Inferior parietal cortex (tissue), 1 donor: ENCODE results near the gene DPP4.
A peak's percentile ranks its signal among the peaks of the same experiment; 100 is the strongest.
"Not testable (repeated sequence)": the region's sequence is repeated elsewhere in the genome, so short reads cannot be mapped to it uniquely, and the experiment has no call there.

Experiments
- DNase-seq: peaks from one replicate; pipeline ENCODE4 v3.0.0-alpha.2; 2016; ENCODE audit errors: extremely low spot score

DPP4 gene

GRCh38 chr2:162057426-162057825 is 16.6 kb downstream of the DPP4 start:
- no peak for DNase-seq

GRCh38 chr2:162056796-162057399 is 17.1 kb downstream of the DPP4 start:
- no peak for DNase-seq

- no peak for DNase-seq
These were observed 20.2 kb downstream of the DPP4 start for GRCh38 chr2:162053808-162054155.

- DNase-seq: no peak
These were observed 20.8 kb downstream of the DPP4 start for GRCh38 chr2:162053066-162053807.

GRCh38 chr2:162050513-162050961 is 23.5 kb downstream of the DPP4 start:
- no peak for DNase-seq

- DNase-seq: not testable (repeated sequence)
These were observed 24.9 kb downstream of the DPP4 start for GRCh38 chr2:162049089-162049488.

GRCh38 chr2:162044586-162044985 is 29.4 kb downstream of the DPP4 start:
- no peak for DNase-seq

- no peak for DNase-seq
These were observed 30.9 kb downstream of the DPP4 start for GRCh38 chr2:162043132-162043531.

- no peak for DNase-seq
These were observed 32.5 kb downstream of the DPP4 start for GRCh38 chr2:162041485-162041884.

- DNase-seq: no peak
These were observed 35.3 kb downstream of the DPP4 start for GRCh38 chr2:162038725-162039124.

- DNase-seq: no peak
These were observed 36.1 kb downstream of the DPP4 start for GRCh38 chr2:162037886-162038285.

- DNase-seq: no peak
These were observed 36.8 kb downstream of the DPP4 start for GRCh38 chr2:162037028-162037795.

GRCh38 chr2:162035981-162036380 is 38.0 kb downstream of the DPP4 start:
- DNase-seq: no peak

- no peak for DNase-seq
These were observed 43.4 kb downstream of the DPP4 start for GRCh38 chr2:162030363-162031190.

- DNase-seq: peak; percentile 52
These were observed 44.6 kb downstream of the DPP4 start for GRCh38 chr2:162029287-162029901.

- DNase-seq: no peak
These were observed 45.5 kb downstream of the DPP4 start for GRCh38 chr2:162028511-162028910.

GRCh38 chr2:162025121-162025911 is 48.7 kb downstream of the DPP4 start:
- no peak for DNase-seq

- DNase-seq: no peak
These were observed 51.6 kb downstream of the DPP4 start for GRCh38 chr2:162022290-162022945.

- DNase-seq: no peak
These were observed 52.4 kb downstream of the DPP4 start for GRCh38 chr2:162021516-162022058.

- DNase-seq: no peak
These were observed 55.5 kb downstream of the DPP4 start for GRCh38 chr2:162018530-162018929.
